Adipose tissue (tissue), 3 donors: ENCODE data around the gene LGALS1. TPM values are rescaled to one million over a fixed set of nuclear protein-coding genes. Genes with fewer than 3 reads are reported as not detected.
"Not testable (repeated sequence)": the region's sequence is repeated elsewhere in the genome, so short reads cannot be mapped to it uniquely, and the experiment has no call there.

ENCODE experiments used
- H3K27ac ChIP-seq: one replicate; pipeline ENCODE4 v1.5.1; 2013; ENCODE audit warnings: low read depth, low read length
- WGBS, 3 donors: extraction: QIAGEN DNeasy Blood & Tissue Kit; methylation state at CpG; one replicate each; pipeline ENCODE4 v1.1.7; 2013; 5-methylcytosine and 5-hydroxymethylcytosine counted together
- polyA plus RNA-seq, 3 donors: library from polyadenylated mRNA; stranded (reverse); fragments of 200-250 nt; gene quantifications; one replicate each; pipeline ENCODE4 v1.2.3, GENCODE V29; 2013
- donor health status: healthy with polysubstance abuse.
- donor health status: Bipolar disorder and iron deficiency.
- donor health status: healthy.

Gene LGALS1
- polyA plus RNA-seq, 3 donors = 418 to 4,149 (median 2,198) TPM

DNA sequence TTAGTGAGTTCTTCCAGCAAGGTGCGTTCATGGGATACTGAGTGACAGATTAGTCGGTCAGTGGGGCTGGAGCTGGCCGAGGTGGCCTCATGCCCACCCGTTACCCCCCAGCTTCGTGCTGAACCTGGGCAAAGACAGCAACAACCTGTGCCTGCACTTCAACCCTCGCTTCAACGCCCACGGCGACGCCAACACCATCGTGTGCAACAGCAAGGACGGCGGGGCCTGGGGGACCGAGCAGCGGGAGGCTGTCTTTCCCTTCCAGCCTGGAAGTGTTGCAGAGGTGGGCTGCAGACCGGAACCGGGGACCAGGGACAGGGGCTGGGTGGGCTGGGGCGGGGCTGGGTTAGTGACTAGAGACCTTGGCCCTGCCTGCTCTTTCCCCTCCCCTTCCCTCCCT, 2.9 kb downstream of the LGALS1 start:
- H3K27ac ChIP-seq = no peak overlapping the region
- 65 to 69% (median 68%) methylated on average over 16 to 18 of the region's 18 CpGs for WGBS, 3 donors

DNA sequence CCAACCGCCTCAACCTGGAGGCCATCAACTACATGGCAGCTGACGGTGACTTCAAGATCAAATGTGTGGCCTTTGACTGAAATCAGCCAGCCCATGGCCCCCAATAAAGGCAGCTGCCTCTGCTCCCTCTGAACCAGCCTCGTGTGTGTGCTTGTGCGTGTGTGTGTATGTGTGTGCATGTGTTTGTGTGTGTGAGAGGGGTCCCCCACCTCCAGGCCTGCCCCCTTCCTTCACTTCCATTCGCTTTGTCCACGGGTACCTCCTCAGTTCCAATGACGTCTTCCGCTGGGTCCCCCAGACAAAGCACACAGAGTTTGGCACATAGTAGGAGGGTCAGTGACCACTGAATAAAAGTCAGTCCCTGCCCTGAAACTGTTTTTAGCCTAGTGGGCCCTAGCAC, 4.2 kb downstream of the LGALS1 start:
- WGBS, 3 donors = 74 to 84% (median 76%) methylated on average over 8 of the region's 8 CpGs
- no peak overlapping the region for H3K27ac ChIP-seq

DNA sequence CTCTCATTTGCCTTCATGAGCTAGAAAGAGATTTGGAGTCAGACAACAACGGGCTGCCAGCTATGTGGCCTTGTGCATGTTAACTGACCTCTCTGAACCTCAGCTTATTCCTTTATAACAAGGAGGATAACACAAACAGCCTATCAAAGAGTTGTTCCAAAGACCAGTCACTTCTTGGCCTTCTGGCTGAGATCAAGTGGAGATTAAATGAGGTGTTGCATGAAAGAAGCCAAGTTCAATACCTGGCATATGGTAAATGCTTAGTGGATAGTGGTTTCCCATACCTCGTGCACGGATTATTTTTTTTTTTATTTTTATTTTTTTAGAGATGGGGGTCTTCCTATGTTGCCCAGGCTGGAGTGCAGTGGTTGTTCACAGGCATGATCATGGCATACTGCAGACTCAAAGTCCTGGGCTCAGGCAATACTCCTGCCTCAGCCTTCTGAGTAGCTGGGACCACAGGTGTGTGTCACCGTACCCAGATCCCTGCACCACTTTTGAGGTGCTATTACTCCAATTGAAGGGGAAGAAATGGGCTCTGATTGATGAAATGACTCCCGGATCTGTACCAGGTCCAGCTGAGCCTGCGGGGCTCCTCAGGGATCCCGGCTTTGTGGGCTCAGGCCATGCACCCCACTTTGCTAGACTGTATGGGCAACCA, 4.9 kb downstream of the LGALS1 start:
- H3K27ac ChIP-seq = no peak overlapping the region
- WGBS, 3 donors = 73 to 77% (median 76%) methylated on average over 7 of the region's 7 CpGs

DNA sequence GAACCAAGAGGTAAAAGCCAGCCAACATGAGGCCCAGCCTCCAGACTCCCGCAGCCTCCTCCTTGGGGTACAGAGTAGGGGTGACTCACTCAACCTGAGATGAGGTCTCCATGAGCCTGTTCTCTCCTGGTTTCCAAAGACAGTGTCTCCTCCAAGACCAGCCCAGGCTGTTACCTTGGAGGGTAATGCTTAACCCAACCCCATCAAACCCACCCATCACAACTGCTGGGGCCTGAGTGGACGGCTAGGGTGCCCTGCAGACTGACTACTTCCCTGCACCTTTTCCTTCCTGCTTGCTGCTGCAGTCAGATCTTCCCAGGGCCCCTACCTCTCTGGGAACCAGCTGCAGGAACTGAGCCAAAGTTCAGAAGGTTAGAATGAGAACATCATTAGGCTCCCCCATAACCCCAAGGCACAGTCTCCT, 5.6 kb downstream of the LGALS1 start:
- 64 to 75% (median 67%) methylated on average over 2 of the region's 2 CpGs for WGBS, 3 donors
- H3K27ac ChIP-seq = no peak overlapping the region

DNA sequence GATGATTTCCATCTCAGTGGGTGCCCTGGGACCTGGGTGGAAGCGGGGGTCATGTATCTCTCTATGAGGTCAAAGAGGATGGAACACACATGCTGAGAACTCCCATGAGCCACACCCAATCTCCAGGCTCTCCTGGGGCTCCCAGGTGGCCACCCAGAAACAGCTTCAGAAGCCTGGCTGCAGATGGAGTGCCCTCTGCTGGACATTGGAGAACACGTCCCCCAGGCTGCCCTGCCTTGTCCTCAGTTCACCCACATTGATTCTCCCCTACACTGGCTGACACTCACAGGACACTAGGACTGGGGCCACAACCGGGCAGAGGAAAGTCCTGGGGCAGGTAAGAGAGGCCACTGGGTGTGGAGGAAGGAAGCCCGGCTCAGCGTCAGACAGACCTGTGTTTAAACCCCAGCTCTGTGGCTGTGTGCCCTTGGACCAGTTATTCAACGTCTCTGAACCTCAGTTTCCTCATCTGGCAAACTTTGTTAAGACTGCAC, 6.2 kb downstream of the LGALS1 start:
- 18 to 23% (median 19%) methylated on average over 6 of the region's 6 CpGs for WGBS, 3 donors
- H3K27ac ChIP-seq = no peak overlapping the region

DNA sequence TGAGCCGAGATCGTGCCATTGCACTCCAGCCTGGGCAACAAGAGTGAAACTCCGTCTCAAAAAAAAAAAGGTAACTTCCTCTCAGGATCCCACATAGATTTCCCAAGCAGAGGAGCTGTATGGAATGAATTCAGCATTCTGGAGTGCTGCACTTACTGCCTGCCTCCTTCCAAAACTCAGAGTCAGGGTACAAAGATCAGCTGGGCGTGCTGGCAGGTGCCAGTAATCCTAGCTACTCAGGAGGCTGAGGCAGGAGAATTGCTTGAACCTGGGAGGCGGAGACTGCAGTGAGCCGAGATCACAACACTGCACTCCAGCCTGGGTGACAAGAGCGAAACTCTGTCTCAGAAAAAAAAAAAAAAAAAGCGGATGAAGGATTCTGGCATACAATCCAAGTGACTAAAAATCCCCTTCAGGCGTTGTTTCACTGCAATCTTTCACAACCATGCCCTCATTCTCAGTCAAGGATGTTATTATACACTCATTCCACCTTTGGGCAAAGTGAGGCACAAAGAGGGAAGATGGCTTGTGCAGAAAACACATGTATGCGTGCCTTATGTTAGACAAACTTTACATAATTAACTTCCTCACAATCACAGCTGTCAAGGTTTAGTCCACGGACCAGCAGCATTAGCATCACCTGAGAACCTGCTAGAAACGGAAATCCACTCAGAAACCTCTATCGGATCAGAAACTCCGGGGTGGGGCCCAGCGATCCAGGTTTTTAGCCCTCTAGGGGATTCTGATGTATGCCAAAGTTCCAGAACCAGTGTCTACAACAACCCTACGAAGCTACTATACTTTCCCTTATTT, 9.6 kb downstream of the LGALS1 start:
- 74 to 78% (median 75%) methylated on average over 16 of the region's 16 CpGs for WGBS, 3 donors
- no peak overlapping the region for H3K27ac ChIP-seq

DNA sequence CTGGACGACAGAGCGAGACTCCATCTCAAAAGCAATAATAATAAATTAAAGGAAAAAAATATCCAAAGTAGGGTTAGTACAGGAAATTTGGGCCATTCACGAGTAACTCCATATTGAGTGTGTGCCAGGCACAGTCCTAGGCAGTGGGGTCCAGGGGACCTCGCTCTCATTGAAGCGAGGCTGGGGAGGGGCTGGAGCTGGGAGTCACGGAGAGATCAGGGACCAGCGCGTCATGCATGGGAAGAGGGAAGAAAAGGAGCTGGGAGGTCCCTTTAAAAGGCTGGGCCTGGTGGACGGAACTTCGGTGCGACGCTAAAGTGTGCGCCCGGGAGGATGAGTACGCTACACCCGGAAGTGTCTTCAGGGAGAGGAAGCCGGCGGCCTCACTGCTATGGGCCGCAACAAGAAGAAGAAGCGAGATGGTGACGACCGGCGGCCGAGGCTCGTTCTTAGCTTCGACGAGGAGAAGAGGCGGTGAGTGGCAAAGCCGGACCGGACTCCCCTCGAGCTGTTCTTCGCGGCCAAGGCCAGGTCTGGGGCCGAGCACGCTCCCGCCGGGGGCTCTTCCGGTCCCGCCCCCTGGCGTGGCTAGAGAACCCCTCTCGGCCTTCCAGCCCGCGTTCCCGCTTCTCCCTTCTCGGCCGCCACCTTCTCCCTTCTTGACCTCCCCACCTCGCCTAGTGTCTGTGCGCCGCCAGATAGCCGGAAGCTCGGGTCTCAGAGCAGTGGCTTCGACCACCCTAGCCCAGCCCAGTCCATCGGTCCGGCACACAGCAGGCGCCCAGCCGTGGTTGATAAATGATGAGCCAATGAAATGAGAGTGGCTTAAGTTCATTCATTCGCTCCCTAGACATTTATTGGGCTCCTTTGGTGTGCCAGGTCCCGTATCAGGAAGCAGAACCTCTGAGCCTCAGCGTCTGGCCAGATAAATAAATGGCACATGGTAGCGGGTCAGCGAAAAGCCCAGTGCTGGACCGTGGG, 10.9 kb downstream of the LGALS1 start, which contains the start of gene NOL12:
Gene NOL12 (plus strand): TSS at position 342 of the 981 bp plus-strand sequence. CDS start 50 bp downstream, at position 392.
- no peak within 1 kb of the TSS for H3K27ac ChIP-seq
- 2 to 3% (median 2%) methylated on average over 58 to 62 of the region's 62 CpGs for WGBS, 3 donors

DNA sequence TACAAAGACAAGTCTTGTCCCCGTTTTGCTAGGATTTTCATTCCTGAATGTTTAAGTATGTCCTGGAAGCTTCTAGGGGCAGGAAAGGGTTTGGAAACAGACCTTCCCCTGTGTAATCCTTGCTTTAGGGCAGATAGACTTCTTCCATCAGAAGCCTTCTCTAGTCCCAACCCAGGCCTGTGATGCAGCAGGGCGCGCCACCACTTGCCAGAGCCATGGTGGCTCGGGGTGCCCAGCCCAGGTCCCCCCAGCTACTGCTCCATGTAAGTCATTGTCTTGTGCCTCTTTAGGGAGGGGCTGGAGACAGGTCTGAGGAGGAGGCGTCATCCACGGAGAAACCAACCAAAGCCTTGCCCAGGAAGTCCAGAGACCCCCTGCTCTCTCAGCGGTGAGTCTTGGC, 15.0 kb downstream of the LGALS1 start:
- WGBS, 3 donors = 88 to 92% (median 89%) methylated on average over 7 of the region's 7 CpGs
- no peak overlapping the region for H3K27ac ChIP-seq

DNA sequence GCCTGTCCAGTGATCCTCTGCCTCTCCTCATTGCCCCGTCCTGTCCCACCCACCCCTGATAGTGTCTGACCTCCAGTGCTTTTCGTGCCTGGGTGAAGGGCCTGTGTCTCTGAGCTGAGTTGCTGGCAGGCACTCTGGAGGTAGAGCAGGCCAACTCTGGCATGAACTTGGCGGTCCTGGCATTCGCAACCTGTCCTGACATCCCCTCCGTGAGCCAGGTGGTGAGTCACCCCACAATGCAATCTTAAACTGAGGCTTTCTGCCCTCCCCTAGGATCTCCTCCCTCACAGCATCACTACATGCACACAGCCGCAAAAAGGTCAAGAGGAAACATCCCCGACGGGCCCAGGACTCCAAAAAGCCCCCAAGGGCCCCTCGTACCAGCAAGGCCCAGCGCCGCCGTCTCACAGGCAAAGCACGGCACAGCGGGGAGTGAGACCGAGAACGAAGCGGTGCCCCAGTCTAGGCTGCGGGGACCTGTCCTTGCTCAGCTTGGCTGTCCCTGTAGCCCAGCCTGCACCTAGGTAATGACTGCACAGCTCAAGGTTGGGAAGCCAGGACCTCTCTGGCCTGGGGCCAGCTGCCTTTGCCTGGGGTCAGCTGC, 15.6 kb downstream of the LGALS1 start:
- no peak overlapping the region for H3K27ac ChIP-seq
- 91 to 93% (median 93%) methylated on average over 18 of the region's 18 CpGs for WGBS, 3 donors

DNA sequence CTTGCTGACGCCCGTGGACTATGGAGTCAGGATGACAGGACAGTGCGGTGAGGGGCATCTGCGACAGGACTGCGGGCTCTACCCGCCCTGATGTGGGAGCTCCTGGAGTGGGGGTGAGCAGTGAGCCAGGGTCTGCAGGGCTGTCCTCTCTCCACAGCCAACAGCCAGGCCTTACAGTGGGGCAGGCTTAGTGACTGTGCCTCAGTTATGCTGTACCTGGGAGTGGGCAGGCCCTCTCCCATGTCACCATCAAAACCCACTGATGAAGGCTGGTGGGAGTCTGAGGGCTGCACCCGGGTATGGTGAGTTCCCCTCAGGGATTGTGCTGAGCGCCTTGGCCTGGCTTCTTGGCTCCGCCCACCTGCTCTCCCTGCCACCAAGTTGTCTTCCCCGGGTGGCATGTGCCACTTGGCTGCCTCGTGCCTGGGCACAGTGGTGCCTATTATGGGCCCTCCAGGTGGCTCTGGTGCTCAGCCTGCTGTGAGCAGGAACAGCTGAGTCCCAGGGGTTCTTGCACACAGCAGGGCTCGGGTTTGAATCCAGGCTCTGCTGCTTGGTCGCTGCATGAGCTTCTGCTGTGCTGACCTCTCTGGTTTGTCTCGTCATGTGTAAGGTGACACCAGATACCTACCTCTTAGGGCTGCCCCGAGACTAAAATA, 17.3 kb downstream of the LGALS1 start:
- H3K27ac ChIP-seq = no peak overlapping the region
- whole genome bisulfite sequencing, 3 donors = 90 to 93% (median 92%) methylated on average over 15 of the region's 15 CpGs

DNA sequence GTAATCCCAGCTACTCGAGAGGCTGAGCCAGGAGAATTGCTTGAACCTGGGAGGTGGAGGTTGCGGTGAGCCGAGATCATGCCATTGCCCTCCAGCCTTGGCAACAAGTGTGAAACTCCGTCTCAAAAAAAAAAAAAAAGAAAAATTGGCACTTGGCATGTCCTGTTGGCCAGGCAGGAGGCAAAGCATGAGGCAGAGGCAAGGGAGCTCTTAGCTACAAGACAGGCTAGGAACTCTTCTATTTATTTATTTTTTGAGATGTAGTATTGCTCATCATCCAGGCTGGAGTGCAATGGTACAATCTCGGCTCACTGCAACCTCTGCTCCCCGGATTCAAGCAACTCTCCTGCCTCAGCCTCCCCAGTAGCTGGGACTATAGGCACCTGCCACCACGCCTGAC, 18.7 kb downstream of the LGALS1 start:
- WGBS, 3 donors = 90 to 98% (median 95%) methylated on average over 7 of the region's 7 CpGs

DNA sequence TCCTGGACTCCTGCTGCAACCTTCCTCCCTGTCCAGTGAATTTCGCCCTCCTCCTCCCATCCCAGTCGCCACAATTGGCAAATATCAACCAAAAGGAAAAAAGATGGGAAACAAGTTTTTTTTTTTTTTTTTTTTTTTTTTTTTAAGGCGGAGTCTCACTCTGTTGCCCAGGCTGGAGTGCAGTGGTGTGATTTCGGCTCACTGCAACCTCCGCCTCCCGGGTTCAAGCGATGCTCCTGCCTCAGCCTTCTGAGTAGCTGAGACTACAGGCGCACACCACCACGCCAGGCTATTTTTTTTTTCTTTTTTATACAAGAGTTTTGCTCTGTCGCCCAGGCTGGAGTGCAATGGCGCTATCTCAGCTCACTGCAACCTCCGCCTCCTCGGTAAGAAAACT, 20.8 kb downstream of the LGALS1 start:
- 14 to 39% (median 28%) methylated on average over 12 to 13 of the region's 13 CpGs for WGBS, 3 donors
- not testable (repeated sequence) for H3K27ac ChIP-seq

More for the DNA sequence above, 18.7 kb downstream of the LGALS1 start:
- not testable (repeated sequence) for H3K27ac ChIP-seq

DNA sequence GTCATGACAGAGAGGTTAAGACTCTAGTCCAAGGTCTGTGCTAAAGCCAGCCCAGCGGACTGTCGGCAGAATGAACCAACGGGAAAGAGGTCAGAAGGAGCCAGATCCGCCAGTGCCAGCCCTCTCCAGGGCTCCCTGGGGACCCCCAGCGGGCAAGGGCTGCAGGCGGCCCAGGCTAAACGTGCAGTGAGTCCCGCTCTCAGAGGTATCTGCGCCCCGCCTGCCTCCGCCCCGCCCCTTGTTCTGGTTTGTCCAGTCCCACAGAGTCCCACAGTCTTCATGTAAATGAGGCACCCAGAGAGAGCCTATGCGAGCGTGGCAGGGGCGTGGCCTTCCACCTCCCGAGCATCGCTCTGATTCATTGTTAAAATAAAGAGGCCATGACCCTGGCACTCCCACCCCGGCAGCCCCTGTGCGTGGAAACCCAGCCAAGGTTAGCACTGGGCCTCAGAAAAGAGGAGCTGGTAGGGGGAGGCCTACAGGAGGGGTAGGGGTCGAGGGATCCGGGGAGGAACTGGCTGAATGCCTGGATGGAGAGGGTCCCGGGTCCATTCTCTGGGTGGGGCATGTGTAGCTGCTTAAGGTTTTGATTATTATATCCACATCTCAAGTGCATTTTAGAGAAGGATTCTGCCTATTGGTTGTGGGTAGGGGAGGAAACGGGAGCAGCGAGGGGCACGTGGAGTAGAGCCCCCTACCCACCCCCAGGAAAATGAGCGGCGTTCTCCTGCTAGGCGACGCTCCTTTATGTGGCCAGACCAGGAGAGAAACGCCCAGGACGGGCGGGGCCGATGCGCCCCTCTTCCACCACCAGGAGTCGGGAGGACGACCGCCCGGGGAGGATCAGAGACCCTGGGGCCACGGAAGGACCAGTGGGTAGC, 21.5 kb downstream of the LGALS1 start, which contains the start of gene TRIOBP:
Gene TRIOBP (plus strand): TSS at position 392 of the 881 bp plus-strand sequence. CDS start 4,318 bp downstream, outside the sequence.
- WGBS, 3 donors = 6 to 20% (median 19%) methylated on average over 39 of the region's 39 CpGs
- H3K27ac ChIP-seq = no peak within 1 kb of the TSS

DNA sequence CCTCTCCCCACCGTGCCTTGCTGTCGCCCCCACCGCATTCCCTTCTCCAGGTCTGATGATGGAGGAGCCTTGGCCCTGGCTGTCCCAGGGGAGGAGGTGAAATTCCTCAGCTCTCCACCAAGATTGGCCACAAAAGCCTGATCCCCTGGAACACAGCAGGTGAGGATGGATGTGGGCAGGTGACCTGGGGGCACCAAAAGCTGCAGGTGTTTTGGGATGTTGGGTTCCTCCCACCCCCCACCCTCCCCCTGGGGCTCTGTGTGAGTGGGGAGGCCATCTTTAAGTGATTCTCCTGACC, 22.1 kb downstream of the LGALS1 start:
- H3K27ac ChIP-seq = no peak overlapping the region
- WGBS, 3 donors = 24 to 65% (median 57%) methylated on average over 3 of the region's 3 CpGs

DNA sequence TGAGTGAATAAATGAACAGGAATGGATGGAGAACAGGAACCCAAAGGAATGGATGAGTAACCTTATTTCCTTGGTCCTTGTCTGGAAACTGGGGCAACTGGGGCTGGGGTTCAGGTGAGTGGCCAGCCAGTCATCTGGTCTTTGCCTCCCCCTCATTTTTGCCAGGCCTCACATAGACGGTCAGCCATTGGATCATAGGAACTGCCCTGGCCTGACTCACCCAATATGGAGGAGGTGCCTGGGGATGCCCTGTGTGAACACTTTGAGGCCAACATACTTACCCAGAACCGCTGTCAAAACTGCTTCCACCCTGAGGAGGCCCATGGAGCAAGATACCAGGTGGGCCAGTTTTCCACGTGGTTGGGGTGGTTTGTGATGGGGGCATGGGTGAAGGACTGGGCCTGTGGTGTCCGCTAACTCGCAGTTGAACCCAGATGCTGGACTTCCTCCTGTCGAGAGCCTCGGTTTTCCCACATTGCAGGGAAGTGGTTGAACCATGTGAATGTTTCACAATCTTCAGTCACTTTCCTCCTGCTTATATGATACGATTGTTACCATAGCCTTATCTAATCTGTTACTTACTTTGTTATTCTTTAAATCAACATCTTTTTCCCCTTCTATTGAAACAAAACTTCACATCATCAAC, 25.8 kb downstream of the LGALS1 start:
- H3K27ac ChIP-seq = no peak overlapping the region
- 41 to 73% (median 47%) methylated on average over 8 of the region's 8 CpGs for WGBS, 3 donors

DNA sequence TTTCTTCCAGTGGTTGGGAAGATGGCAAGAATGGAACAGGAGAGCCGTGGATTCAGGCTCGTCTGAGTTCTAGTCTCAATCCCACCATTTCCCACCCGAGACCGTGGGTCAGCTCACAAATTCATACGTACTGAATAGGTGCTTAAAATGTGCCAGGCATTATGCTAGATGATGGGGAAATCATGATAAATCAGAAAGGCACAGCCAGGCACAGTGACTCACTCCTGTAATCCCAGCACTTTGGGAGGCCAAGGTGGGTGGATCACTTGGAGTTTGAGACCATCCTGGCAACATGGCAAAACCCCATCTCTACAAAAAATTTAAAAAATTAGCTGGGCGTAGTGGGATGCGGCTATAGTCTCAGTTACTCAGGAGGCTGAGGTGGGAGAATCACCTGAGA, 28.5 kb downstream of the LGALS1 start:
- no peak overlapping the region for H3K27ac ChIP-seq
- WGBS, 3 donors = 77 to 88% (median 82%) methylated on average over 7 of the region's 7 CpGs
